GM23338 (cell line): Measurements from ENCODE around the gene FOXP1. TPM values are rescaled to one million over a fixed set of nuclear protein-coding genes. Genes with fewer than 3 reads are reported as not detected.

ENCODE experiments used
- ATAC-seq: fragments of 200-7000 bp; cut with Tn5 transposase; 3 replicates; pipeline ENCODE4 v1.9.1; 2020
- DNase-seq: peaks from one replicate; pipeline ENCODE4 v3.0.0-alpha.2; 2015; ENCODE audit warnings: low spot score
- H2AFZ ChIP-seq: fragments of 200-600 bp; sonication (generic); 2 replicates; pipeline ENCODE4 v1.8.0; 2016; ENCODE audit warnings: antibody characterized with exemption, mild to moderate bottlenecking, moderate library complexity
- H3F3A ChIP-seq: fragments of 200-600 bp; sonication (generic); replicated peaks from 2 replicates; pipeline ENCODE4 v1.8.0; 2017; ENCODE audit warnings: antibody characterized with exemption, mixed run types, low read depth
- H3K27ac ChIP-seq: fragments of 200-600 bp; sonication (generic); 2 replicates; pipeline ENCODE4 v1.6.1; 2016; ENCODE audit warnings: low read depth
- H3K27me3 ChIP-seq: fragments of 200-600 bp; sonication (generic); 2 replicates; pipeline ENCODE4 v1.8.0; 2016; ENCODE audit warnings: mild to moderate bottlenecking, mixed run types, moderate library complexity; ENCODE audit not compliant: insufficient read depth
- H3K36me3 ChIP-seq: fragments of 200-600 bp; sonication (generic); 2 replicates; pipeline ENCODE4 v1.8.0; 2016; ENCODE audit warnings: mild to moderate bottlenecking; ENCODE audit not compliant: insufficient read depth
- H3K4me1 ChIP-seq: fragments of 200-600 bp; sonication (generic); 2 replicates; pipeline ENCODE4 v1.8.0; 2016; ENCODE audit warnings: mild to moderate bottlenecking, moderate library complexity; ENCODE audit not compliant: insufficient read depth
- H3K4me2 ChIP-seq: fragments of 200-600 bp; sonication (generic); 2 replicates; pipeline ENCODE4 v1.7.1; 2017; ENCODE audit warnings: mixed run types
- H3K4me3 ChIP-seq: fragments of 200-600 bp; sonication (generic); 2 replicates; pipeline ENCODE4 v1.6.1; 2016; ENCODE audit warnings: mixed run types
- H3K79me2 ChIP-seq: fragments of 200-600 bp; sonication (generic); replicated peaks from 2 replicates; pipeline ENCODE4 v1.8.0; 2017; ENCODE audit warnings: mild to moderate bottlenecking; ENCODE audit not compliant: insufficient read depth
- H3K9me2 ChIP-seq: fragments of 200-600 bp; sonication (generic); 2 replicates; pipeline ENCODE4 v1.8.0; 2017; ENCODE audit not compliant: insufficient read depth
- H4K20me1 ChIP-seq: fragments of 200-600 bp; sonication (generic); replicated peaks from 2 replicates; pipeline ENCODE4 v1.8.0; 2017; ENCODE audit warnings: mild to moderate bottlenecking; ENCODE audit not compliant: insufficient read depth
- H3K27ac Mint-ChIP-seq: 2 replicates; pipeline ENCODE4 v1.8.0; 2020; ENCODE audit warnings: inconsistent platforms, mild to moderate bottlenecking, moderate library complexity, mixed read lengths
- H3K27me3 Mint-ChIP-seq: 3 replicates; pipeline ENCODE4 v1.8.0; 2022; ENCODE audit warnings: low read depth, mild to moderate bottlenecking, moderate library complexity, mixed read lengths, inconsistent platforms; ENCODE audit not compliant: insufficient read depth, poor library complexity
- H3K36me3 Mint-ChIP-seq: 3 replicates; pipeline ENCODE4 v1.8.0; 2021; ENCODE audit warnings: low read depth, mild to moderate bottlenecking, inconsistent platforms, moderate library complexity, mixed read lengths
- H3K4me1 Mint-ChIP-seq: 3 replicates; pipeline ENCODE4 v1.8.0; 2020; ENCODE audit warnings: mild to moderate bottlenecking, inconsistent platforms, mixed read lengths
- H3K4me3 Mint-ChIP-seq: 3 replicates; pipeline ENCODE4 v1.8.0; 2021; ENCODE audit warnings: moderate library complexity, mild to moderate bottlenecking, inconsistent platforms, mixed read lengths
- H3K9me3 Mint-ChIP-seq: 3 replicates; pipeline ENCODE4 v1.8.0; 2020; ENCODE audit warnings: moderate library complexity, mild to moderate bottlenecking, inconsistent platforms, mixed read lengths
- EZH2 ChIP-seq: fragments of 200-600 bp; sonication (generic); IDR thresholded peaks from one replicate; pipeline ENCODE4 v1.8.0; 2017; ENCODE audit warnings: antibody characterized with exemption, mild to moderate bottlenecking, low read depth; ENCODE audit not compliant: unreplicated experiment
- EZH2phosphoT487 ChIP-seq: fragments of 200-600 bp; sonication (generic); IDR thresholded peaks from one replicate; pipeline ENCODE4 v1.8.1; 2018; ENCODE audit warnings: antibody characterized with exemption; ENCODE audit not compliant: unreplicated experiment
- NANOG ChIP-seq: IDR thresholded peaks from 2 replicates; pipeline ENCODE4 v1.6.1; 2016; ENCODE audit warnings: antibody characterized with exemption, borderline replicate concordance
- REST ChIP-seq: IDR thresholded peaks from one replicate; pipeline ENCODE4 v1.6.1; 2018; ENCODE audit warnings: antibody characterized with exemption; ENCODE audit not compliant: unreplicated experiment
- ZNF114 ChIP-seq: fragments of 250-450 bp; sonication (Bioruptor Pico); IDR thresholded peaks from 2 replicates; pipeline ENCODE4 v1.5.0; 2020; ENCODE audit warnings: mild to moderate bottlenecking, moderate library complexity
- ZNF331 ChIP-seq: fragments of 250-450 bp; sonication (Bioruptor Pico); IDR thresholded peaks from 2 replicates; pipeline ENCODE4 v1.5.0; 2020; ENCODE audit warnings: low read depth, mild to moderate bottlenecking, moderate library complexity
- ZNF462 ChIP-seq: fragments of 250-450 bp; sonication (Bioruptor Pico); IDR thresholded peaks from 2 replicates; pipeline ENCODE4 v1.5.0; 2020; ENCODE audit warnings: mild to moderate bottlenecking, moderate library complexity
- polyA plus RNA-seq: library from polyadenylated mRNA; unstranded; fragments of >200 nt; fragmentation: Nextera tagmentation; extraction: Ambion mirVana; gene quantifications from 2 replicates; pipeline ENCODE4 v1.2.1, GENCODE V29; 2016
- total RNA-seq: library from RNA; depleted of rRNA; stranded (reverse); fragments of >200 nt; shearing (Covaris generic); gene quantifications from 2 replicates; pipeline ENCODE4 v1.2.3, GENCODE V29; 2014

FOXP1 gene
- total and polyA plus RNA-seq, 2 experiments from 2014 or later, result 32.9 to 35.5 TPM

- 0 out of 2 replicates have a peak, but pooled peaks cover 4% of the 10 kb centered on the region for H3F3A ChIP-seq
These were observed 427.4 kb downstream of the FOXP1 start for GRCh38 chr3:71156062-71156665.

More at GRCh38 chr3:71156062-71156665, 427.4 kb downstream of the FOXP1 start:
- 0 out of 2 replicates have a peak overlapping the region, but pooled peaks have one; percentile 16 for H3K27ac ChIP-seq
- DNase-seq, result no peak
- no peaks in the 10 kb centered on the region; the same call in 1 of the 2 replicates for H3K9me2 ChIP-seq
- H3K27ac Mint-ChIP-seq, result peak overlapping the region; percentile 74
- peaks cover 9% of the 10 kb centered on the region for H3K36me3 Mint-ChIP-seq
- ATAC-seq, result peak; percentile 9; the same call in 2 of the 3 replicates
- H2AFZ ChIP-seq, result no peak overlapping the region
- no peaks in the 10 kb centered on the region for H4K20me1 ChIP-seq
- no peak overlapping the region for H3K4me3 ChIP-seq
- H3K4me3 Mint-ChIP-seq, result no peak overlapping the region
- peaks cover 61% of the 10 kb centered on the region for H3K4me1 Mint-ChIP-seq
- peaks cover 3% of the 10 kb centered on the region for H3K27me3 Mint-ChIP-seq
- peaks cover 50% of the 10 kb centered on the region for H3K4me1 ChIP-seq
- TF ChIP-seq ZNF114 (CRISPR knock-in tag), result no peak
- no peak for TF ChIP-seq EZH2
- TF ChIP-seq NANOG, result no peak
- TF ChIP-seq EZH2phosphoT487, result no peak
- no peak for TF ChIP-seq REST
- TF ChIP-seq ZNF462 (CRISPR knock-in tag), result no peak
- no peak for TF ChIP-seq ZNF331 (CRISPR knock-in tag)
- H3K9me3 Mint-ChIP-seq, result 0 out of 3 replicates have a peak, but pooled peaks cover 4% of the 10 kb centered on the region
- no peaks in the 10 kb centered on the region for H3K27me3 ChIP-seq
- 0 out of 2 replicates have a peak, but pooled peaks cover 7% of the 10 kb centered on the region for H3K79me2 ChIP-seq
- 0 out of 2 replicates have a peak overlapping the region, but pooled peaks have one; percentile 5 for H3K4me2 ChIP-seq
- 0 out of 2 replicates have a peak, but pooled peaks cover 4% of the 10 kb centered on the region for H3K36me3 ChIP-seq
